Spleen (tissue), 7 donors: Measurements from ENCODE around the gene STXBP6.

ENCODE experiments used
- CTCF ChIP-seq, 11 experiments: fragments of 200-600 bp in 7 of 11; fragments of 450-650 bp in 4 of 11; sonication (generic) in 4 of 11; IDR thresholded peaks in 8 of 11; conservative IDR thresholded peaks in 3 of 11; 1 replicate in 7 of 11; 2 replicates in 4 of 11; pipeline versions ENCODE4 v1.4.0 to v1.8.0; 2016 to 2021; ENCODE audit warnings: antibody characterized with exemption in 11 of 11, inconsistent platforms in 4 of 11, mild to moderate bottlenecking in 1 of 11
- POLR2A ChIP-seq, 3 donors: fragments of 450-650 bp; IDR thresholded peaks; one replicate each; pipeline ENCODE4 v1.5.1; 2017; ENCODE audit warnings: antibody characterized with exemption in 3 of 3, mild to moderate bottlenecking in 1 of 3
- POLR2AphosphoS5 ChIP-seq, 3 donors: sonication (generic); formaldehyde crosslinking; IDR thresholded peaks; one replicate each; pipeline ENCODE4 v1.5.1; 2017; ENCODE audit warnings: antibody characterized with exemption in 3 of 3
- donor health status: DM: no; HTN: no; CAD: no; lungs with moderate emphysema.
- donor health status: DM: no; HTN: no; CAD: no.
- donor health status: DM: no; HTN: no; CAD: no.

GRCh38 chr14:24857277-24857676, 192.7 kb downstream of the STXBP6 start:
- TF ChIP-seq CTCF (IDR thresholded peaks at IDR 0.05 in 8 of 11, conservative IDR thresholded peaks at IDR 0.05 in 3 of 11) (no peak), POLR2AphosphoS5 (IDR thresholded peaks at IDR 0.05) (no peak), POLR2A (IDR thresholded peaks at IDR 0.05) (no peak)
